H9 (cell line): ENCODE results near the gene CCDC57. TPM values are rescaled to one million over a fixed set of nuclear protein-coding genes. Genes with fewer than 3 reads are reported as not detected.

Experiments
- DNase-seq: peaks from one replicate; pipeline ENCODE4 v3.0.0-alpha.2; 2017
- H2AFZ ChIP-seq: one replicate; pipeline ENCODE4 v1.6.1; 2013; ENCODE audit warnings: mild to moderate bottlenecking, low read length, control low read depth, moderate library complexity
- H2AK5ac ChIP-seq: 2 replicates; pipeline ENCODE4 v1.6.1; 2013; ENCODE audit warnings: low read length, control low read depth, mixed read lengths; ENCODE audit not compliant: insufficient read length
- H2BK120ac ChIP-seq: one replicate; pipeline ENCODE4 v1.6.1; 2013; ENCODE audit warnings: low read depth, mild to moderate bottlenecking, low read length, control low read depth, inconsistent platforms; ENCODE audit not compliant: poor library complexity, severe bottlenecking
- H2BK12ac ChIP-seq: 2 replicates; pipeline ENCODE4 v1.6.1; 2013; ENCODE audit warnings: low read length, control low read depth, mixed read lengths, low read depth; ENCODE audit not compliant: insufficient read length
- H2BK15ac ChIP-seq: 2 replicates; pipeline ENCODE4 v1.6.1; 2013; ENCODE audit warnings: low read depth, low read length, control low read depth
- H2BK20ac ChIP-seq: one replicate; pipeline ENCODE4 v1.6.1; 2013; ENCODE audit warnings: low read depth, mild to moderate bottlenecking, low read length, control low read depth, inconsistent platforms; ENCODE audit not compliant: poor library complexity, severe bottlenecking
- H2BK5ac ChIP-seq: 2 replicates; pipeline ENCODE4 v1.6.1; 2013; ENCODE audit warnings: low read length, control low read depth, mixed read lengths; ENCODE audit not compliant: insufficient read length
- H3K14ac ChIP-seq: 2 replicates; pipeline ENCODE4 v1.6.1; 2013; ENCODE audit warnings: low read length, control low read depth; ENCODE audit not compliant: insufficient read depth
- H3K18ac ChIP-seq: 2 replicates; pipeline ENCODE4 v1.6.1; 2013; ENCODE audit warnings: low read depth, mild to moderate bottlenecking, mixed read lengths, low read length, control low read depth; ENCODE audit not compliant: insufficient read length
- H3K23ac ChIP-seq: 2 replicates; pipeline ENCODE4 v1.6.1; 2013; ENCODE audit warnings: low read length, control low read depth, mixed read lengths, low read depth; ENCODE audit not compliant: insufficient read length
- H3K23me2 ChIP-seq: 2 replicates; pipeline ENCODE4 v1.6.1; 2013; ENCODE audit warnings: low read depth, mild to moderate bottlenecking, mixed read lengths, low read length, control low read depth; ENCODE audit not compliant: insufficient read length, poor library complexity, severe bottlenecking
- H3K27ac ChIP-seq: 2 replicates; pipeline ENCODE4 v1.5.1; 2013; ENCODE audit warnings: low read length, control low read depth, mixed read lengths, low read depth; ENCODE audit not compliant: insufficient read length
- H3K27me3 ChIP-seq: 2 replicates; pipeline ENCODE4 v1.6.1; 2013; ENCODE audit warnings: low read length, control low read depth, inconsistent platforms; ENCODE audit not compliant: insufficient read depth
- H3K4ac ChIP-seq: 2 replicates; pipeline ENCODE4 v1.6.1; 2013; ENCODE audit warnings: low read depth, mild to moderate bottlenecking, control low read depth, inconsistent platforms, low read length, moderate library complexity
- H3K4me1 ChIP-seq: 2 replicates; pipeline ENCODE4 v1.6.1; 2013; ENCODE audit warnings: low read length, control low read depth, inconsistent platforms; ENCODE audit not compliant: insufficient read depth
- H3K4me2 ChIP-seq: 2 replicates; pipeline ENCODE4 v1.6.1; 2013; ENCODE audit warnings: low read length, control low read depth, mixed read lengths; ENCODE audit not compliant: insufficient read length, insufficient read depth
- H3K56ac ChIP-seq: 2 replicates; pipeline ENCODE4 v1.6.1; 2013; ENCODE audit warnings: low read depth, mild to moderate bottlenecking, mixed read lengths, low read length, control low read depth; ENCODE audit not compliant: insufficient read length
- H3K79me1 ChIP-seq: 2 replicates; pipeline ENCODE4 v1.6.1; 2013; ENCODE audit warnings: low read depth, mild to moderate bottlenecking, moderate library complexity, low read length, control low read depth, inconsistent platforms; ENCODE audit not compliant: insufficient read depth, poor library complexity, severe bottlenecking
- H3K79me2 ChIP-seq: 2 replicates; pipeline ENCODE4 v1.6.1; 2013; ENCODE audit warnings: low read length, control low read depth, inconsistent platforms; ENCODE audit not compliant: insufficient read depth
- H3K9ac ChIP-seq: 2 replicates; pipeline ENCODE4 v1.6.1; 2013; ENCODE audit warnings: low read length, control low read depth, mixed read lengths; ENCODE audit not compliant: insufficient read length; ENCODE audit errors: extremely low read depth
- H3K9me3 ChIP-seq: one replicate; pipeline ENCODE4 v1.6.1; 2013; ENCODE audit warnings: low read depth, low read length, inconsistent platforms; ENCODE audit not compliant: control insufficient read depth
- H3T11ph ChIP-seq: one replicate; pipeline ENCODE4 v1.6.1; 2013; ENCODE audit warnings: mild to moderate bottlenecking, low read length, control low read depth, inconsistent platforms
- H4K20me1 ChIP-seq: one replicate; pipeline ENCODE4 v1.6.1; 2013; ENCODE audit not compliant: control insufficient read depth, insufficient read length, insufficient read depth
- H4K5ac ChIP-seq: 2 replicates; pipeline ENCODE4 v1.6.1; 2013; ENCODE audit warnings: low read depth, mild to moderate bottlenecking, mixed read lengths, low read length, control low read depth; ENCODE audit not compliant: insufficient read length
- H4K8ac ChIP-seq: replicated peaks from 2 replicates; pipeline ENCODE4 v1.6.1; 2013; ENCODE audit warnings: low read length, control low read depth, mixed read lengths, low read depth; ENCODE audit not compliant: insufficient read length
- H4K91ac ChIP-seq: 2 replicates; pipeline ENCODE4 v1.6.1; 2013; ENCODE audit warnings: low read depth, mild to moderate bottlenecking, moderate library complexity, mixed read lengths, low read length, control low read depth; ENCODE audit not compliant: insufficient read length
- H3K27ac Mint-ChIP-seq, 3 experiments: 2 replicates in 2 of 3; 3 replicates in 1 of 3; pipeline ENCODE4 v1.8.0; 2020 to 2021; ENCODE audit warnings: mixed read lengths in 3 of 3, mild to moderate bottlenecking in 1 of 3, moderate library complexity in 1 of 3
- H3K27me3 Mint-ChIP-seq: 2 replicates; pipeline ENCODE4 v1.8.0; 2021; ENCODE audit warnings: low read depth, mild to moderate bottlenecking, moderate library complexity, mixed read lengths
- H3K36me3 Mint-ChIP-seq, 3 experiments: 2 replicates in 2 of 3; 3 replicates in 1 of 3; pipeline ENCODE4 v1.8.0; 2020 to 2021; ENCODE audit warnings: low read depth in 3 of 3, mixed read lengths in 3 of 3; ENCODE audit not compliant: insufficient read depth in 1 of 3
- H3K4me1 Mint-ChIP-seq, 2 experiments: 2 replicates each; pipeline ENCODE4 v1.8.0; 2020; ENCODE audit warnings: mixed read lengths in 2 of 2
- H3K4me3 Mint-ChIP-seq, 2 experiments: 2 replicates in 1 of 2; 3 replicates in 1 of 2; pipeline ENCODE4 v1.8.0; 2020 to 2021; ENCODE audit warnings: mild to moderate bottlenecking in 2 of 2, mixed read lengths in 2 of 2, moderate library complexity in 1 of 2
- H3K9me3 Mint-ChIP-seq, 2 experiments: 2 replicates in 1 of 2; 3 replicates in 1 of 2; pipeline ENCODE4 v1.8.0; 2020; ENCODE audit warnings: mild to moderate bottlenecking in 2 of 2, mixed read lengths in 2 of 2, moderate library complexity in 1 of 2
- CTCF ChIP-seq: fragments of 200-600 bp; sonication (generic); conservative IDR thresholded peaks from 3 replicates; pipeline ENCODE4 v1.8.0; 2021; ENCODE audit warnings: antibody characterized with exemption, mild to moderate bottlenecking
- WGBS: extraction: QIAGEN DNeasy Blood & Tissue Kit; methylation state at CpG from one replicate; pipeline ENCODE4 v1.1.7; 2013; ENCODE audit warnings: missing lambda C conversion rate, low lambda C conversion rate, mixed read lengths; ENCODE audit not compliant: insufficient read length; ENCODE audit errors: extremely low coverage; 5-methylcytosine and 5-hydroxymethylcytosine counted together
- total RNA-seq: library from RNA; stranded (reverse); gene quantifications from 2 replicates; pipeline ENCODE4 v1.2.1, GENCODE V29; 2021

The CCDC57 gene
- total RNA-seq, 1 experiment from 2014 or later = 11.0 TPM

- DNase-seq = no peak
- H3T11ph ChIP-seq = no peak overlapping the region
- no peak overlapping the region for H4K5ac ChIP-seq
- H3K23ac ChIP-seq = no peak overlapping the region
- no peak overlapping the region for H2BK12ac ChIP-seq
- no peaks in the 10 kb centered on the region for H3K79me1 ChIP-seq
- no peak overlapping the region for H4K91ac ChIP-seq
- no peaks in the 10 kb centered on the region for H3K79me2 ChIP-seq
- Mint-ChIP-seq H3K36me3 (peaks cover 5 to 6% (median 6%) of the 10 kb centered on the region in 3 experiments; a peak in 4 of 7 replicates), H3K4me1 (peaks cover 0 to 5% of the 10 kb centered on the region in 2 experiments; a peak in 1 of 4 replicates), H3K27ac (no peak overlapping the region), H3K4me3 (no peak overlapping the region), H3K9me3 (no peaks in the 10 kb centered on the region), H3K27me3 (peaks cover 21% of the 10 kb centered on the region)
- no peak overlapping the region for H2BK20ac ChIP-seq
- no peak overlapping the region for H2BK120ac ChIP-seq
- H4K20me1 ChIP-seq = no peaks in the 10 kb centered on the region
- H2BK5ac ChIP-seq = no peak overlapping the region
- no peak overlapping the region for H3K4ac ChIP-seq
- no peak overlapping the region for H3K4me2 ChIP-seq
- H3K18ac ChIP-seq = no peak overlapping the region
- no peak overlapping the region for H3K9ac ChIP-seq
- no peak overlapping the region for H2BK15ac ChIP-seq
- H4K8ac ChIP-seq = no peak overlapping the region
- no peaks in the 10 kb centered on the region for H3K27me3 ChIP-seq
- H2AK5ac ChIP-seq = no peak overlapping the region
- TF ChIP-seq CTCF = no peak
- H3K23me2 ChIP-seq = no peaks in the 10 kb centered on the region
- no peak overlapping the region for H3K56ac ChIP-seq
- H3K9me3 ChIP-seq = no peaks in the 10 kb centered on the region
- WGBS = no CpG with 5 or more reads among the region's 10 CpGs
- no peaks in the 10 kb centered on the region for H3K4me1 ChIP-seq
- no peak overlapping the region for H3K27ac ChIP-seq
- no peak overlapping the region for H2AFZ ChIP-seq
- H3K14ac ChIP-seq = no peak overlapping the region
Observed at GRCh38 chr17:82158825-82159224, 53.8 kb downstream of the CCDC57 start.
